Lower leg skin (tissue), 4 donors: ENCODE results near the gene LZTR1. TPM values are rescaled to one million over a fixed set of nuclear protein-coding genes. Genes with fewer than 3 reads are reported as not detected.
A peak's percentile ranks its signal among the peaks of the same experiment; 100 is the strongest.

ENCODE experiments used
- DNase-seq, 2 donors: peaks; one replicate each; pipeline ENCODE4 v3.0.0-alpha.2; 2019; ENCODE audit warnings: low spot score in 2 of 2
- H3K4me3 ChIP-seq: fragments of 200-600 bp; sonication (generic); 2 replicates; pipeline ENCODE4 v1.5.1; 2017; ENCODE audit warnings: mild to moderate bottlenecking, low read depth; ENCODE audit not compliant: poor library complexity, severe bottlenecking
- CTCF ChIP-seq, 3 donors: fragments of 450-650 bp; IDR thresholded peaks; one replicate each; pipeline ENCODE4 v1.5.1; 2016; ENCODE audit warnings: antibody characterized with exemption in 3 of 3, mild to moderate bottlenecking in 3 of 3, moderate library complexity in 2 of 3
- POLR2A ChIP-seq, 2 donors: fragments of 450-650 bp; IDR thresholded peaks; one replicate each; pipeline ENCODE4 v1.6.1; 2016 to 2017; ENCODE audit warnings: antibody characterized with exemption in 2 of 2, mild to moderate bottlenecking in 1 of 2, moderate library complexity in 1 of 2
- WGBS, 2 donors: methylation state at CpG; one replicate each; pipeline ENCODE4 v1.1.5; 2018; 5-methylcytosine and 5-hydroxymethylcytosine counted together
- intact Hi-C: fragments of 100-400 bp; cut with DNase I; formaldehyde crosslinking; loops from one replicate; pipeline ENCODE4 v1.15.0; 2023; ENCODE audit warnings: low total_unique reads
- total RNA-seq, 4 donors: library from RNA; depleted of rRNA; stranded (reverse); fragments of >200 nt; gene quantifications; one replicate each; pipeline ENCODE4 v1.1.0, GENCODE V29; 2016

The LZTR1 gene
- total RNA-seq, 4 donors from 2014 or later: 25.4 to 34.9 (median 28.4) TPM

GRCh38 chr22:21041937-21042336, 59.8 kb downstream of the LZTR1 start:
- TF ChIP-seq POLR2A (IDR thresholded peaks at IDR 0.05): no peak
- TF ChIP-seq CTCF (IDR thresholded peaks at IDR 0.05): no peak
- H3K4me3 ChIP-seq: no peak overlapping the region
- DNase-seq: no peak
- intact Hi-C loops: no loop called here
- WGBS, 2 donors: 77 to 78% methylated on average over 4 of the region's 4 CpGs

- no peak for DNase-seq
- intact Hi-C loops: no loop called here
- H3K4me3 ChIP-seq: no peak overlapping the region
- TF ChIP-seq CTCF (IDR thresholded peaks at IDR 0.05): no peak
- no peak for TF ChIP-seq POLR2A (IDR thresholded peaks at IDR 0.05)
- 78 to 81% methylated on average over 6 of the region's 6 CpGs for WGBS, 2 donors
Measured at GRCh38 chr22:21042978-21043859, 61.1 kb downstream of the LZTR1 start.

GRCh38 chr22:21043860-21044535, 61.9 kb downstream of the LZTR1 start:
- WGBS, 2 donors: 86% methylated on average over 15 of the region's 15 CpGs
- no peak for TF ChIP-seq CTCF (IDR thresholded peaks at IDR 0.05)
- TF ChIP-seq POLR2A (IDR thresholded peaks at IDR 0.05): no peak
- no peak overlapping the region for H3K4me3 ChIP-seq
- intact Hi-C loops: no loop called here
- no peak for DNase-seq

GRCh38 chr22:21044931-21045584, 63.0 kb downstream of the LZTR1 start:
- TF ChIP-seq CTCF (IDR thresholded peaks at IDR 0.05) (no peak), POLR2A (IDR thresholded peaks at IDR 0.05) (no peak)
- intact Hi-C loops: no loop called here
- 7 to 10% methylated on average over 15 of the region's 15 CpGs for WGBS, 2 donors
- H3K4me3 ChIP-seq: no peak overlapping the region
- DNase-seq: no peak

GRCh38 chr22:21045585-21046294, 63.6 kb downstream of the LZTR1 start, which contains the start of gene LRRC74B:
Gene LRRC74B, plus strand, starts transcription at chr22:21045946. Its CDS starts 41 bp downstream, at chr22:21045987.
- TF ChIP-seq CTCF (IDR thresholded peaks at IDR 0.05) (no peak), POLR2A (IDR thresholded peaks at IDR 0.05) (no peak)
- 11 to 12% methylated on average over 30 to 46 of the region's 47 CpGs for WGBS, 2 donors

More at GRCh38 chr22:21045585-21046294, 63.6 kb downstream of the LZTR1 start, which contains the start of gene LRRC74B:
- H3K4me3 ChIP-seq: no peak within 1 kb of the TSS
- intact Hi-C loops: no loop called here
- DNase-seq: peak; percentile 68 to 94
